ENCODE data around the gene TMEM145.

TMEM145 gene

DNA sequence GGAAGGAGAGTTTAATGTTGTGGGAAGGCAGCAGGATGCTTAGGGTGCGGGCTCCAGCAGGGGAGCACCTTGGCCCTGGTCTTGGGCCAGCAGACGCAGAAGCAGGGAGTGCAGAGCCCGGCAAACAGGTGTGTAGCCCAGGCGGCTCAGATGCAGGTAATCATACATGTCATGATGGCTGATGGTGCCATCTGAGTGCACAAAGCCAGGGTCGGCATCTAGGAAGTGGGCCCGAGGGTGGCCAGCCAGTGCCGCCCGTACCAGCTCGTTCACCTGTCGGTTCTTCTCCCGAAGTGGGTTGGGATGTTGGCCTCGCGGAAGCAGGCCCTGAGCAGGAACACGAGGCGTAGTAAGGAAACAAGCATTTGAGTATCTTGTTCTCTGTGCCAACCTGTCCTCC lies 16.1 kb upstream of the TMEM145 start:
- TF ChIP-seq, protein P1, sequence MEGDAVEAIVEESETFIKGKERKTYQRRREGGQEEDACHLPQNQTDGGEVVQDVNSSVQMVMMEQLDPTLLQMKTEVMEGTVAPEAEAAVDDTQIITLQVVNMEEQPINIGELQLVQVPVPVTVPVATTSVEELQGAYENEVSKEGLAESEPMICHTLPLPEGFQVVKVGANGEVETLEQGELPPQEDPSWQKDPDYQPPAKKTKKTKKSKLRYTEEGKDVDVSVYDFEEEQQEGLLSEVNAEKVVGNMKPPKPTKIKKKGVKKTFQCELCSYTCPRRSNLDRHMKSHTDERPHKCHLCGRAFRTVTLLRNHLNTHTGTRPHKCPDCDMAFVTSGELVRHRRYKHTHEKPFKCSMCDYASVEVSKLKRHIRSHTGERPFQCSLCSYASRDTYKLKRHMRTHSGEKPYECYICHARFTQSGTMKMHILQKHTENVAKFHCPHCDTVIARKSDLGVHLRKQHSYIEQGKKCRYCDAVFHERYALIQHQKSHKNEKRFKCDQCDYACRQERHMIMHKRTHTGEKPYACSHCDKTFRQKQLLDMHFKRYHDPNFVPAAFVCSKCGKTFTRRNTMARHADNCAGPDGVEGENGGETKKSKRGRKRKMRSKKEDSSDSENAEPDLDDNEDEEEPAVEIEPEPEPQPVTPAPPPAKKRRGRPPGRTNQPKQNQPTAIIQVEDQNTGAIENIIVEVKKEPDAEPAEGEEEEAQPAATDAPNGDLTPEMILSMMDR (IDR thresholded peaks at IDR 0.05; ENCODE audit: extremely low read depth, missing control alignments): no peak

DNA sequence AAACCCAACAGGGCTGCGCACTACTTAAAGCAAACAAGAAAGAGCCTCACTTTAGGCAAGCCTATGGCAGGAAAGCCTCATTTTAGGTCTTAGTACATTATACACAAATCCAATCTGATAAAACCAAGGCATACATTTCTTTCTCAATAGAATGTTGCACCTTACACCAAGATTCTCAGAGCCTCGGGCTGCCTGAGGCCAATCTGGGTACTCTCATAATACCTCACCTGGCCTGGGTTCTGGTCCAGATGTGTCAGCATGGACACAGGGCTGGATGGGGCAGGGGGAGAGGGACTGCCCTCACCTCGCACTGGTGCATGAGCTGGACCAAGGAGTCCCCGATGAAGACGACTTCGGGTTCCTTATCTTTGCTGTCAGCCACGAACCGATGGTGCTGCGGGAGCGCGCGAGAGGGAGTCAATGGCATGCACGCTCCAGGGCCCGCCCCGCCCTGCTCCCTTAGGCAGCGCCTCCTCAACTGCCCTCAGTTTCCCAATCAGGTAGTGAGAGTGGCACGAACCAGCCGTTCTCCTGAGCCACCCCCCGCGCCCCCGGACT lies 11.4 kb upstream of the TMEM145 start, which contains the start of gene PRR19:
Gene PRR19, plus strand, starts transcription at position 487 of the 558 bp plus-strand sequence. CDS start 7,453 bp downstream, outside the sequence.
- TF ChIP-seq, protein P1 (IDR thresholded peaks at IDR 0.05; ENCODE audit: extremely low read depth, missing control alignments): no peak
- DNase-seq (ENCODE audit: low spot score): no peak

More for the DNA sequence above, 16.1 kb upstream of the TMEM145 start:
- no peak for DNase-seq (ENCODE audit: low spot score)

DNA sequence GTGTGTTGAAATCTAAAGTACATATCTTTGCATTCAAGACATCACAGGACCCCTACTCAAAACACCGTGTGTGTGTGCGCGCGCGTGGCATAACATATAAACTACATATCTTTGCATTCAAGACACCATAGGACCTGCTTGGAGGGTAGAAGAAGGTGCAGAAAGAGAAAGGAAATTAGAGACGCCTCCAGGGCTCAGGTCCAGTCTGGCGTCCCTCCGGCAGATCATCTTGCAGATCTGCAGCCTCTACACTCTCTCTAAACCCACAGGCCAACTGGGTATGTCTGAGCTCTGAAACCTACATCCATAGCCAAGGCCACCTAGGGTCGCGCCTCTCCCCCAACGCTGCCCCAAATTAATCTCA lies 10.0 kb upstream of the TMEM145 start:
- no peak for DNase-seq (ENCODE audit: low spot score)
- TF ChIP-seq, protein P1 (IDR thresholded peaks at IDR 0.05; ENCODE audit: extremely low read depth, missing control alignments): no peak

DNA sequence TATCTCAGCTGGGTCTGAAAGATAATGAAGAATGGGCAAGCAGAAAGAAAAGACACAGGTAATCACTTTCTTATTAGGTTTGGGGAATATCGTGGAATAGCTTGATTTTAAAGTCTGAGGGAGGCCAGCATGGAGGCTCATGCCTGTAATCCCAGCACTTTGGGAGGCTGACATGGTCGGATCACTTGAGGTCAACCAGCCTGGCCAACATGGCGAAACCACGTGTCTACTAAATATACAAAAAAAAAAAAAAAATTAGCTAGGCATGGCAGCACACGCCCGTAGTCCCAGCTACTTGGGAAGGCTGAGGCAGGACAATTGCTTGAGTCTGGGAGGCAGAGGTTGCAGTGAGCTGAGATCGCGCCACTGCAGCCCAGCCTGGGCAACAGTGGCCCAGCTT lies 9.2 kb upstream of the TMEM145 start:
- TF ChIP-seq, protein P1 (IDR thresholded peaks at IDR 0.05; ENCODE audit: extremely low read depth, missing control alignments): no peak
- DNase-seq (ENCODE audit: low spot score): no peak

DNA sequence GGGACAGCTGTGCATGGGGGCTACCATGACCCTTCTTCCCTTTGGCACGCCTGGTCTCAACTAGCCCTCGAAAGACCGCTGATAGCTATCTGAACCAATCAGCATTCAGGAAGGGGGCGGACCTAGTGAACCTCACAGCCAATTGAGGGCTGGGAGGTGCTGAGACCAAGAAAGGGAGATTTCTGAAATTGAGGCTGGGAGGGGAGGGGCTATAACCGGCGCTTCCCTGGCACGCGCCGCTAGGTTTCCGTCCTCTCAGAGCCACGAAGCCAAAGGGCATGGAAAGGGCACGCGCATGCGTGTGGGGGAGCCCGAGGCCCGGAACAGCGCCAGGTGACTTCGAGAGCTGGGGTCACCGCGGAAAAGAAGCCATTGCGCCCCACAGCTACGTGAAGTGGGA lies 6.5 kb upstream of the TMEM145 start:
- TF ChIP-seq, protein P1 (IDR thresholded peaks at IDR 0.05; ENCODE audit: extremely low read depth, missing control alignments): no peak
- DNase-seq (ENCODE audit: low spot score): no peak

DNA sequence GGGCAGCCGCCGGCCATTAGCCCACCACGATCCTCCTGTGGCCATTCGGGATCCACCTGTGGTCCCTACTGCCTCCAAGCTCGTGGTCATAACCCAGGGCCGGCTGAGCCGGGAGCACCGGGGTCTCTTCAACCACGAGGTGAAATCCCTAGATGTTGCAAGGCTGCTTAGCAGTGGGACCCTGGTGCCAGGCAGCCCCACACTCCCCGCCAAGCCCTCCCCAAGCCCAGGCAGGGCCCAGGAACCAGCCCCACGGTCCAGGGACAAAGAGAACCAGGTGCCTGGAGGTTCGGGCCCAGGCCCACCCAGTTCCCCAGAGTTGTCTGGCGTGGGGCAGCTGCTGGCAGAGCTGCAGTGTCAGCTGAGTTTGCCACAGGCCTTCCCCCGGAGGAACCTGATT lies 3.4 kb upstream of the TMEM145 start:
- no peak for DNase-seq (ENCODE audit: low spot score)
- TF ChIP-seq, protein P1 (IDR thresholded peaks at IDR 0.05; ENCODE audit: extremely low read depth, missing control alignments): no peak

DNA sequence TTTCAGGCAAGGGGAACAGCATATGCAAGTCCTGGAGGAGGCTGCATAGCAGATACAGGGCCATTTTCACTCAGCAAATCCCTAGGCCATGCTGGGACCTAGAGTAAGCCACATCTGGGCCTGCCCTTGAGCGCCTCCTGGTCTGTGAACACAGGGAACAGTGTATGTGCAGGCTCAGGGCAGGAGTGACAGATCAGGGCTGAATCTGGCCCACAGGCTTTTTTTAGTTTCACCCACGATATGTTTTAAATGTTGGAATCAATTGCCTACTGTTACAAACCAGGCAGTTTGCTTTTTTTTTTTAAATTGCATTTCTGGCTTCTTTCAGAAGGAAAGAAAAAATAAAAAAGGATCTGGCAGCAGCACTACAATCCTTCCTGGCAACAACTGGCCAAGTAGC lies 1.5 kb upstream of the TMEM145 start:
- no peak for DNase-seq (ENCODE audit: low spot score)

More for the DNA sequence above, 1.5 kb upstream of the TMEM145 start:
- TF ChIP-seq, protein P1 (IDR thresholded peaks at IDR 0.05; ENCODE audit: extremely low read depth, missing control alignments): no peak

Measured in GM20000 (cell line).